Measurements from ENCODE around the gene EIF4H. TPM values are rescaled to one million over a fixed set of nuclear protein-coding genes. Genes with fewer than 3 reads are reported as not detected.

EIF4H gene
- total and polyA plus RNA-seq, 2 donors (not counting 3 experiments of a cell fraction or from before 2014, with no cell fraction given) = 406 to 415 TPM

DNA sequence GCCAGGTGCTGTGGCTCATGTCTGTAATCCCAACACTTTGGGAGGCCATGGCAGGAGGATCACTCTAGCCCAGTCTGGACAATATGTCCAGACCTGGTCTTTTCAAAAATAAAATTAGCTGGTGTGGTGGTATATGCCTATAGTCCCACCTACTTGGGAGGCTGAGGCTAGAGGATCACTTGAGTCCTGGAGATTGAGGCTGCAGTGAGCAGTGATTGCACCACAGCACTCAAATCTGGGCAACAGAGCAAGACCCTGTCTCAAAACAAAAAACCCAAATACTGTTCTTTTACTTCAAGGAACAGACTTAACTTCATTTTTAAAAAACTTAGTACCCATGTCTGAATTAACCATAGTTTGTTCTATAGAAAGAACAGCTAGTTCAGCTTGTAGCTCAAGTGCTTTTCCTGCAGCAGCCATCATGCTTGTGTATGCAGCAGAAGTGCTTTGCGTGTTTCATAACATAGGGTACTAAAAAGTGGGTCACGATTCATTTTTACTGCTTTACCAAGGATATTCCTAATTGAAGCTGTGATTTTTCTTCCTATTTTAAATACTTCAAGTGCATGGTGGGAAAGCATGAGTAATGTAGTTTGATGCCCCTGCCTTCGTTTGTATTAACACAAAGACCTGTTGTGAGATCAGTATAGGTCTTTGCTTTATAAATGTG, 5.9 kb downstream of the EIF4H start:
- dilution Hi-C loops (cut with MboI; ENCODE audit: extremely low pct_ligation_motif_present, low sequenced_read_pairs) (no loop called here), intact Hi-C loops (cut with micrococcal nuclease) (loop anchor here (5.0 kb wide), 1 partner anchor 98 kb away; the partner anchor contains the start of gene LIMK1)
- no peaks in the 10 kb centered on the region for H3K9me3 ChIP-seq (replicated peaks; ENCODE audit: control insufficient read depth, insufficient read depth, low read length)
- H3K79me2 ChIP-seq (ENCODE audit: control insufficient read depth, insufficient read depth, low read length) = peaks cover 100% of the 10 kb centered on the region
- no peak overlapping the region for H3K9ac ChIP-seq (replicated peaks; ENCODE audit: extremely low read depth, insufficient read depth, low read length)
- H3K9me1 ChIP-seq (replicated peaks; ENCODE audit: control insufficient read depth, extremely low read depth, insufficient read depth, low read length) = no peaks in the 10 kb centered on the region
- FAIRE-seq = no peak
- POLR2A ChIA-PET = no interaction called here
- H3K27me3 ChIP-seq (ENCODE audit: control insufficient read depth in 2 of 2, insufficient read depth in 2 of 2, low read length in 2 of 2) = no peaks in the 10 kb centered on the region
- no peak for TF ChIP-seq FOS (IDR thresholded peaks at IDR 0.05; ENCODE audit: borderline replicate concordance, insufficient read depth, low read length)
- TF ChIP-seq MYC (IDR thresholded peaks at IDR 0.05; ENCODE audit: low read depth, low read length) = no peak
- no peak for TF ChIP-seq EZH2 (IDR thresholded peaks at IDR 0.05; ENCODE audit: borderline replicate concordance, low read depth, low read length, severe bottlenecking)
- TF ChIP-seq, protein P1, sequence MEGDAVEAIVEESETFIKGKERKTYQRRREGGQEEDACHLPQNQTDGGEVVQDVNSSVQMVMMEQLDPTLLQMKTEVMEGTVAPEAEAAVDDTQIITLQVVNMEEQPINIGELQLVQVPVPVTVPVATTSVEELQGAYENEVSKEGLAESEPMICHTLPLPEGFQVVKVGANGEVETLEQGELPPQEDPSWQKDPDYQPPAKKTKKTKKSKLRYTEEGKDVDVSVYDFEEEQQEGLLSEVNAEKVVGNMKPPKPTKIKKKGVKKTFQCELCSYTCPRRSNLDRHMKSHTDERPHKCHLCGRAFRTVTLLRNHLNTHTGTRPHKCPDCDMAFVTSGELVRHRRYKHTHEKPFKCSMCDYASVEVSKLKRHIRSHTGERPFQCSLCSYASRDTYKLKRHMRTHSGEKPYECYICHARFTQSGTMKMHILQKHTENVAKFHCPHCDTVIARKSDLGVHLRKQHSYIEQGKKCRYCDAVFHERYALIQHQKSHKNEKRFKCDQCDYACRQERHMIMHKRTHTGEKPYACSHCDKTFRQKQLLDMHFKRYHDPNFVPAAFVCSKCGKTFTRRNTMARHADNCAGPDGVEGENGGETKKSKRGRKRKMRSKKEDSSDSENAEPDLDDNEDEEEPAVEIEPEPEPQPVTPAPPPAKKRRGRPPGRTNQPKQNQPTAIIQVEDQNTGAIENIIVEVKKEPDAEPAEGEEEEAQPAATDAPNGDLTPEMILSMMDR (IDR thresholded peaks at IDR 0.05; ENCODE audit: extremely low read depth in 1 of 2, insufficient read depth in 1 of 2, low read depth in 1 of 2, low read length in 2 of 2) = no peak
- peaks cover 13% of the 10 kb centered on the region for H4K20me1 ChIP-seq (replicated peaks; ENCODE audit: control insufficient read depth, extremely low read depth, insufficient read depth, low read length)
- no peak overlapping the region for H2AFZ ChIP-seq (ENCODE audit: low read depth, low read length)
- peaks cover 55% of the 10 kb centered on the region for H3K4me1 ChIP-seq (ENCODE audit: control insufficient read depth, extremely low read depth, insufficient read depth, low read length)
- H3K4me2 ChIP-seq (ENCODE audit: insufficient read depth, low read length) = no peak overlapping the region
- CTCF ChIA-PET = interaction anchor here (0.6 kb wide), 1 partner anchor 12 kb away, joined by 3 read pairs; no protein-coding TSS in a partner anchor
- peaks cover 4% of the 10 kb centered on the region in 2 experiments for H3K36me3 ChIP-seq (ENCODE audit: control insufficient read depth in 2 of 2, extremely low read depth in 1 of 2, insufficient read depth in 2 of 2, low read length in 2 of 2)
- no peak for DNase-seq (ENCODE audit: low read depth, low spot score)
- no TSS peak for BruUV-seq (replicated peaks)
- H3K27ac ChIP-seq (ENCODE audit: insufficient read depth, low read depth, low read length) = no peak overlapping the region
- no peak overlapping the region for H3K4me3 ChIP-seq (replicated peaks in 1 of 3; ENCODE audit: insufficient read depth in 1 of 3, low read depth in 1 of 3, low read length in 3 of 3)

DNA sequence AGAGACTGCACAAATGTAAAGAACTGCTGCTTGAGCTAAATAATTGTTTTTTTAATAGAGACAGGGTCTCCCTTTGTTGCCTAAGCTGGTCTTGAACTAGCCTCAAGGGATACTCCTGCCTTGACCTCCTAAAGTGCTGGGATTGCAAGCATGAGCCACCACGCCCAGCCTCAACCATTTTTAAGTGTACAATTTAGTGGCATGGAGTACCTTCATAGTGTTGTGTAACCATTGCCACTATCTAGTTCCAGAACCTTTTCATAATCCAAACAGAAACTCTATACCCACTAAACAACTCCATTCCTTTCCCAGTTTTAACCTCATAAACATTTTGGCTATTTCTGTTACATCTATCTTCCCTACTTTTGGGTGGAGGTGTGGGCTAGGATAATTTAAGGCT, 6.7 kb downstream of the EIF4H start:
- Histone ChIP-seq H3K9ac (replicated peaks; ENCODE audit: extremely low read depth, insufficient read depth, low read length) (no peak overlapping the region), H3K4me3 (replicated peaks in 1 of 3; ENCODE audit: insufficient read depth in 1 of 3, low read depth in 1 of 3, low read length in 3 of 3) (no peak overlapping the region), H3K9me1 (replicated peaks; ENCODE audit: control insufficient read depth, extremely low read depth, insufficient read depth, low read length) (no peaks in the 10 kb centered on the region), H3K79me2 (ENCODE audit: control insufficient read depth, insufficient read depth, low read length) (peaks cover 100% of the 10 kb centered on the region), H3K36me3 (ENCODE audit: control insufficient read depth in 2 of 2, extremely low read depth in 1 of 2, insufficient read depth in 2 of 2, low read length in 2 of 2) (peaks cover 4% of the 10 kb centered on the region in 2 experiments), H2AFZ (ENCODE audit: low read depth, low read length) (no peak overlapping the region), H3K9me3 (replicated peaks; ENCODE audit: control insufficient read depth, insufficient read depth, low read length) (no peaks in the 10 kb centered on the region), H3K27ac (ENCODE audit: insufficient read depth, low read depth, low read length) (no peak overlapping the region), H3K27me3 (ENCODE audit: control insufficient read depth in 2 of 2, insufficient read depth in 2 of 2, low read length in 2 of 2) (no peaks in the 10 kb centered on the region), H4K20me1 (replicated peaks; ENCODE audit: control insufficient read depth, extremely low read depth, insufficient read depth, low read length) (peaks cover 13% of the 10 kb centered on the region), H3K4me2 (ENCODE audit: insufficient read depth, low read length) (no peak overlapping the region), H3K4me1 (ENCODE audit: control insufficient read depth, extremely low read depth, insufficient read depth, low read length) (peaks cover 57% of the 10 kb centered on the region)
- CTCF ChIA-PET = interaction anchor here (0.6 kb wide), 1 partner anchor 12 kb away, joined by 3 read pairs; no protein-coding TSS in a partner anchor
- no peak for FAIRE-seq
- intact Hi-C loops (cut with micrococcal nuclease) = no loop called here
- dilution Hi-C loops (cut with MboI; ENCODE audit: extremely low pct_ligation_motif_present, low sequenced_read_pairs) = no loop called here
- no peak for DNase-seq (ENCODE audit: low read depth, low spot score)
- no peak for TF ChIP-seq POLR2A (IDR thresholded peaks at IDR 0.05; ENCODE audit: low read depth, low read length)
- TF ChIP-seq, protein P2, sequence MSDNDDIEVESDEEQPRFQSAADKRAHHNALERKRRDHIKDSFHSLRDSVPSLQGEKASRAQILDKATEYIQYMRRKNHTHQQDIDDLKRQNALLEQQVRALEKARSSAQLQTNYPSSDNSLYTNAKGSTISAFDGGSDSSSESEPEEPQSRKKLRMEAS (IDR thresholded peaks at IDR 0.05; ENCODE audit: insufficient read depth, insufficient read length) = no peak
- TF ChIP-seq, protein P1 (IDR thresholded peaks at IDR 0.05; ENCODE audit: extremely low read depth in 1 of 2, insufficient read depth in 1 of 2, low read depth in 1 of 2, low read length in 2 of 2) = no peak
- POLR2A ChIA-PET = no interaction called here
- no TSS peak for BruUV-seq (replicated peaks)
